Smooth muscle cell (in vitro differentiated cells): ENCODE data around the gene PEG3. TPM values are rescaled to one million over a fixed set of nuclear protein-coding genes. Genes with fewer than 3 reads are reported as not detected.

Experiments
- DNase-seq: peaks from one replicate; lab custom pipeline; 2025; ENCODE audit not compliant: unreplicated experiment; lab: John Stamatoyannopoulos, UW
- H2AFZ ChIP-seq: fragments of 200-600 bp; sonication (generic); 2 replicates; pipeline ENCODE4 v1.6.0; 2016; ENCODE audit warnings: antibody characterized with exemption, low read depth, mild to moderate bottlenecking
- H3F3A ChIP-seq: fragments of 200-600 bp; sonication (generic); 2 replicates; pipeline ENCODE4 v1.6.0; 2017; ENCODE audit warnings: antibody characterized with exemption, low read depth
- H3K27ac ChIP-seq: fragments of 200-600 bp; sonication (generic); 2 replicates; pipeline ENCODE4 v1.5.1; 2016; ENCODE audit warnings: low read depth, mild to moderate bottlenecking
- H3K27me3 ChIP-seq: fragments of 200-600 bp; sonication (generic); 2 replicates; pipeline ENCODE4 v1.6.1; 2016; ENCODE audit warnings: low read depth, mild to moderate bottlenecking
- H3K36me3 ChIP-seq: fragments of 200-600 bp; sonication (generic); 2 replicates; pipeline ENCODE4 v1.5.1; 2016; ENCODE audit warnings: low read depth
- H3K4me1 ChIP-seq: fragments of 200-600 bp; sonication (generic); 2 replicates; pipeline ENCODE4 v1.5.1; 2016; ENCODE audit warnings: low read depth
- H3K4me2 ChIP-seq: fragments of 200-600 bp; sonication (generic); 2 replicates; pipeline ENCODE4 v1.6.0; 2016; ENCODE audit warnings: mild to moderate bottlenecking
- H3K4me3 ChIP-seq: fragments of 200-600 bp; sonication (generic); 2 replicates; pipeline ENCODE4 v1.5.1; 2016; ENCODE audit warnings: mild to moderate bottlenecking
- H3K79me2 ChIP-seq: fragments of 200-600 bp; sonication (generic); 2 replicates; pipeline ENCODE4 v1.6.0; 2016; ENCODE audit warnings: low read depth, mild to moderate bottlenecking
- H3K9ac ChIP-seq: fragments of 200-600 bp; sonication (generic); 2 replicates; pipeline ENCODE4 v1.6.0; 2016; ENCODE audit warnings: low read depth
- H3K9me3 ChIP-seq: fragments of 200-600 bp; sonication (generic); replicated peaks from 2 replicates; pipeline ENCODE4 v1.5.1; 2016; ENCODE audit warnings: low read depth
- H4K20me1 ChIP-seq: fragments of 200-600 bp; sonication (generic); 2 replicates; pipeline ENCODE4 v1.6.0; 2016; ENCODE audit warnings: low read depth
- CTCF ChIP-seq: fragments of 200-600 bp; sonication (generic); IDR thresholded peaks from 2 replicates; pipeline ENCODE4 v1.5.1; 2017; ENCODE audit warnings: borderline replicate concordance, mild to moderate bottlenecking, antibody characterized with exemption; ENCODE audit not compliant: insufficient read depth, poor library complexity, severe bottlenecking
- WGBS: methylation state at CpG from one replicate; pipeline ENCODE4 v1.1.7; 2016; ENCODE audit warnings: low lambda C conversion rate; 5-methylcytosine and 5-hydroxymethylcytosine counted together
- polyA plus RNA-seq: library from polyadenylated mRNA; unstranded; fragments of >200 nt; fragmentation: Nextera tagmentation; extraction: Ambion mirVana; gene quantifications from 2 replicates; pipeline ENCODE4 v1.2.1, GENCODE V29; 2016
- total RNA-seq: library from RNA; depleted of rRNA; stranded (reverse); fragments of >200 nt; gene quantifications from 2 replicates; pipeline ENCODE4 v1.2.3, GENCODE V29; 2014

PEG3 gene
- total and polyA plus RNA-seq, 2 experiments from 2014 or later = 0.54 TPM; not detected in 1

- Histone ChIP-seq H3K9me3 (peaks cover 9% of the 10 kb centered on the region), H3K27ac (no peak overlapping the region), H3K4me2 (no peak overlapping the region), H4K20me1 (no peaks in the 10 kb centered on the region), H2AFZ (no peak overlapping the region), H3K27me3 (no peaks in the 10 kb centered on the region), H3K79me2 (no peaks in the 10 kb centered on the region), H3K9ac (no peak overlapping the region), H3K36me3 (no peaks in the 10 kb centered on the region), H3K4me3 (no peak overlapping the region), H3K4me1 (no peaks in the 10 kb centered on the region), H3F3A (no peaks in the 10 kb centered on the region)
- TF ChIP-seq CTCF = no peak
- DNase-seq = no peak
- WGBS = 68% methylated on average over 1 of the region's 1 CpG
Observed at GRCh38 chr19:56842412-56842811, 1.9 kb upstream of the PEG3 start.

GRCh38 chr19:56841193-56841543 lies 642 bp upstream of the PEG3 start:
- Histone ChIP-seq H3K4me3 (no peak overlapping the region), H3K36me3 (no peaks in the 10 kb centered on the region), H3K9me3 (no peaks in the 10 kb centered on the region), H3K27me3 (no peaks in the 10 kb centered on the region), H3K4me2 (no peak overlapping the region), H3K27ac (no peak overlapping the region), H3K9ac (no peak overlapping the region), H2AFZ (no peak overlapping the region), H3F3A (no peaks in the 10 kb centered on the region), H3K4me1 (no peaks in the 10 kb centered on the region), H4K20me1 (no peaks in the 10 kb centered on the region), H3K79me2 (no peaks in the 10 kb centered on the region)
- TF ChIP-seq CTCF = no peak
- 82% methylated on average over 12 of the region's 12 CpGs for WGBS
- DNase-seq = no peak

- no peak overlapping the region for H3K27ac ChIP-seq
- 97% methylated on average over 45 of the region's 48 CpGs for WGBS
- H4K20me1 ChIP-seq = no peaks in the 10 kb centered on the region
- H3K36me3 ChIP-seq = no peaks in the 10 kb centered on the region
- no peak overlapping the region for H3K4me2 ChIP-seq
- no peak overlapping the region for H3K4me3 ChIP-seq
- no peak for DNase-seq
- no peak for TF ChIP-seq CTCF
- no peak overlapping the region for H3K9ac ChIP-seq
- H3K27me3 ChIP-seq = no peaks in the 10 kb centered on the region
- H3K4me1 ChIP-seq = no peaks in the 10 kb centered on the region
- H3F3A ChIP-seq = no peaks in the 10 kb centered on the region
- no peaks in the 10 kb centered on the region for H3K79me2 ChIP-seq
- no peak overlapping the region for H2AFZ ChIP-seq
- H3K9me3 ChIP-seq = no peaks in the 10 kb centered on the region
Observed at GRCh38 chr19:56839652-56840450, 675 bp downstream of the PEG3 start.

GRCh38 chr19:56838909-56839651 lies 1.4 kb downstream of the PEG3 start:
- H2AFZ ChIP-seq = no peak overlapping the region
- no peaks in the 10 kb centered on the region for H4K20me1 ChIP-seq
- H3K4me3 ChIP-seq = no peak overlapping the region
- no peaks in the 10 kb centered on the region for H3K4me1 ChIP-seq
- WGBS = 89% methylated on average over 34 of the region's 34 CpGs
- no peaks in the 10 kb centered on the region for H3K36me3 ChIP-seq
- no peak for TF ChIP-seq CTCF
- H3K4me2 ChIP-seq = no peak overlapping the region
- no peak for DNase-seq
- no peak overlapping the region for H3K27ac ChIP-seq
- no peaks in the 10 kb centered on the region for H3K27me3 ChIP-seq
- H3K9ac ChIP-seq = no peak overlapping the region
- no peaks in the 10 kb centered on the region for H3F3A ChIP-seq
- no peaks in the 10 kb centered on the region for H3K9me3 ChIP-seq
- no peaks in the 10 kb centered on the region for H3K79me2 ChIP-seq
